Stimulated activated CD4-positive, alpha-beta T cell treated with anti-CD3 and anti-CD28 coated beads, Interleukin-1b, Interleukin-23, amount 100 ng/mL, for 1 hour (primary cell): ENCODE results near the gene ANKS3.

Experiments
- DNase-seq, 2 donors: peaks; one replicate each; pipeline ENCODE4 v3.0.0-alpha.2; 2020; ENCODE audit warnings: low read depth in 2 of 2

Gene ANKS3

GRCh38 chr16:4684763-4685162, 49.3 kb downstream of the ANKS3 start:
- no peak for DNase-seq

GRCh38 chr16:4684058-4684715, 49.9 kb downstream of the ANKS3 start:
- no peak for DNase-seq

- DNase-seq: no peak
Observed at GRCh38 chr16:4683255-4684057, 50.6 kb downstream of the ANKS3 start.

- DNase-seq: no peak
Observed at GRCh38 chr16:4682616-4683254, 51.3 kb downstream of the ANKS3 start.

GRCh38 chr16:4682084-4682591, 51.9 kb downstream of the ANKS3 start:
- DNase-seq: no peak

- no peak for DNase-seq
Observed at GRCh38 chr16:4681471-4682083, 52.5 kb downstream of the ANKS3 start.

- no peak for DNase-seq
Observed at GRCh38 chr16:4680673-4681470, 53.2 kb downstream of the ANKS3 start.

- no peak for DNase-seq
Observed at GRCh38 chr16:4679850-4680636, 54.0 kb downstream of the ANKS3 start.

- DNase-seq: no peak
Observed at GRCh38 chr16:4679156-4679849, 54.8 kb downstream of the ANKS3 start.

- DNase-seq: no peak
Observed at GRCh38 chr16:4678596-4678995, 55.5 kb downstream of the ANKS3 start.

- no peak for DNase-seq
Observed at GRCh38 chr16:4677994-4678393, 56.1 kb downstream of the ANKS3 start.

GRCh38 chr16:4677390-4677789, 56.7 kb downstream of the ANKS3 start:
- DNase-seq: no peak

- no peak for DNase-seq
Observed at GRCh38 chr16:4676831-4677230, 57.2 kb downstream of the ANKS3 start.

GRCh38 chr16:4675864-4676786, 57.9 kb downstream of the ANKS3 start:
- peak in 1 of 2 donors; percentile 29 for DNase-seq

GRCh38 chr16:4674926-4675530, 59.0 kb downstream of the ANKS3 start:
- DNase-seq: no peak

- DNase-seq: no peak
Observed at GRCh38 chr16:4673387-4674046, 60.6 kb downstream of the ANKS3 start.

GRCh38 chr16:4668313-4668960, 65.6 kb downstream of the ANKS3 start:
- DNase-seq: no peak
